Trophoblast cell (in vitro differentiated cells and primary cell): ENCODE data around the gene WTIP.

ENCODE experiments used
- DNase-seq, 2 donors: peaks; one replicate each; pipeline ENCODE4 v3.0.0-alpha.2; 2016
- H2AFZ ChIP-seq: 2 replicates; pipeline ENCODE4 v1.6.1; 2013; ENCODE audit warnings: low read length, moderate library complexity, mild to moderate bottlenecking; ENCODE audit not compliant: insufficient read depth, poor library complexity
- H2AK5ac ChIP-seq: 2 replicates; pipeline ENCODE4 v1.6.1; 2013; ENCODE audit warnings: mild to moderate bottlenecking, low read length
- H2BK120ac ChIP-seq: 2 replicates; pipeline ENCODE4 v1.6.1; 2013; ENCODE audit warnings: low read length, mild to moderate bottlenecking, moderate library complexity; ENCODE audit not compliant: insufficient read depth, poor library complexity
- H2BK12ac ChIP-seq: 2 replicates; pipeline ENCODE4 v1.6.1; 2013; ENCODE audit warnings: mild to moderate bottlenecking, low read length, moderate library complexity
- H2BK5ac ChIP-seq: 2 replicates; pipeline ENCODE4 v1.6.1; 2013; ENCODE audit warnings: low read length, low read depth, moderate library complexity, mild to moderate bottlenecking; ENCODE audit not compliant: poor library complexity
- H3K14ac ChIP-seq: 2 replicates; pipeline ENCODE4 v1.6.1; 2013; ENCODE audit warnings: mild to moderate bottlenecking, low read length
- H3K18ac ChIP-seq: 2 replicates; pipeline ENCODE4 v1.6.1; 2013; ENCODE audit warnings: mild to moderate bottlenecking, low read length
- H3K23ac ChIP-seq: 2 replicates; pipeline ENCODE4 v1.6.1; 2013; ENCODE audit warnings: low read length
- H3K27ac ChIP-seq: 2 replicates; pipeline ENCODE4 v1.5.1; 2013; ENCODE audit warnings: low read depth, mild to moderate bottlenecking, inconsistent platforms, low read length, moderate library complexity
- H3K27me3 ChIP-seq: 2 replicates; pipeline ENCODE4 v1.6.1; 2013; ENCODE audit warnings: inconsistent platforms, mild to moderate bottlenecking, low read length, moderate library complexity; ENCODE audit not compliant: insufficient read depth
- H3K36me3 ChIP-seq, 2 experiments: 1 replicate in 1 of 2; 2 replicates in 1 of 2; pipeline ENCODE4 v1.6.1; 2013; ENCODE audit warnings: low read length in 2 of 2, mild to moderate bottlenecking in 2 of 2, moderate library complexity in 1 of 2; ENCODE audit not compliant: insufficient read depth in 2 of 2, control insufficient read depth in 1 of 2
- H3K4ac ChIP-seq: 2 replicates; pipeline ENCODE4 v1.6.1; 2013; ENCODE audit warnings: low read depth, mild to moderate bottlenecking, low read length, moderate library complexity
- H3K4me1 ChIP-seq, 2 experiments: 1 replicate in 1 of 2; 2 replicates in 1 of 2; pipeline ENCODE4 v1.6.1; 2013; ENCODE audit warnings: low read length in 2 of 2, mild to moderate bottlenecking in 2 of 2, moderate library complexity in 1 of 2; ENCODE audit not compliant: insufficient read depth in 2 of 2, control insufficient read depth in 1 of 2
- H3K4me2 ChIP-seq: 2 replicates; pipeline ENCODE4 v1.6.1; 2013; ENCODE audit warnings: inconsistent platforms, mild to moderate bottlenecking, low read length, moderate library complexity
- H3K4me3 ChIP-seq: 2 replicates; pipeline ENCODE4 v1.5.1; 2013; ENCODE audit warnings: mild to moderate bottlenecking, low read depth, low read length, inconsistent platforms
- H3K79me1 ChIP-seq: one replicate; pipeline ENCODE4 v1.6.1; 2013; ENCODE audit warnings: low read length
- H3K79me2 ChIP-seq: 2 replicates; pipeline ENCODE4 v1.6.1; 2013; ENCODE audit warnings: low read length, mild to moderate bottlenecking; ENCODE audit not compliant: control insufficient read depth, insufficient read depth, poor library complexity
- H3K9ac ChIP-seq: 2 replicates; pipeline ENCODE4 v1.6.1; 2013; ENCODE audit warnings: mild to moderate bottlenecking, low read length
- H3K9me3 ChIP-seq: 2 replicates; pipeline ENCODE4 v1.6.1; 2013; ENCODE audit warnings: low read depth, mild to moderate bottlenecking, control low read depth, inconsistent platforms, low read length; ENCODE audit not compliant: insufficient read depth
- H4K12ac ChIP-seq: 2 replicates; pipeline ENCODE4 v1.6.1; 2013; ENCODE audit warnings: low read depth, mild to moderate bottlenecking, low read length, moderate library complexity
- H4K8ac ChIP-seq: 2 replicates; pipeline ENCODE4 v1.6.1; 2013; ENCODE audit warnings: low read depth, mild to moderate bottlenecking, low read length, moderate library complexity
- H4K91ac ChIP-seq: one replicate; pipeline ENCODE4 v1.6.1; 2013; ENCODE audit warnings: low read depth, mild to moderate bottlenecking, low read length, moderate library complexity
- WGBS: extraction: QIAGEN DNeasy Blood & Tissue Kit; methylation state at CpG from one replicate; pipeline ENCODE4 v1.1.7; 2013; ENCODE audit warnings: missing lambda C conversion rate; ENCODE audit not compliant: insufficient read length, insufficient coverage; ENCODE audit errors: extremely low coverage; 5-methylcytosine and 5-hydroxymethylcytosine counted together

Gene WTIP

GRCh38 chr19:34495416-34495815 is 13.9 kb downstream of the WTIP start:
- Histone ChIP-seq H3K79me2 (no peaks in the 10 kb centered on the region), H3K23ac (no peak overlapping the region), H3K9ac (no peak overlapping the region), H3K18ac (no peak overlapping the region), H3K4me2 (no peak overlapping the region), H4K12ac (no peak overlapping the region), H3K14ac (no peak overlapping the region), H3K4me3 (no peak overlapping the region), H3K9me3 (no peaks in the 10 kb centered on the region), H3K79me1 (no peaks in the 10 kb centered on the region), H3K36me3 (peaks cover 65 to 68% of the 10 kb centered on the region in 2 experiments), H3K4ac (no peak overlapping the region), H3K27me3 (no peaks in the 10 kb centered on the region), H2AK5ac (no peak overlapping the region), H2BK12ac (no peak overlapping the region), H3K27ac (no peak overlapping the region), H2BK5ac (no peak overlapping the region), H2AFZ (no peak overlapping the region), H2BK120ac (no peak overlapping the region), H4K8ac (no peak overlapping the region), H3K4me1 (no peaks in the 10 kb centered on the region), H4K91ac (no peak overlapping the region)
- no CpG with 5 or more reads among the region's 18 CpGs for WGBS
- no peak for DNase-seq

GRCh38 chr19:34497112-34497805 is 15.7 kb downstream of the WTIP start:
- DNase-seq, result no peak
- Histone ChIP-seq H4K12ac (no peak overlapping the region), H4K8ac (no peak overlapping the region), H3K9ac (no peak overlapping the region), H3K4me2 (no peak overlapping the region), H3K27ac (no peak overlapping the region), H3K23ac (no peak overlapping the region), H2BK5ac (no peak overlapping the region), H2BK12ac (no peak overlapping the region), H3K79me1 (no peaks in the 10 kb centered on the region), H3K14ac (no peak overlapping the region), H3K18ac (no peak overlapping the region), H3K4me1 (peaks cover 0 to 3% of the 10 kb centered on the region in 2 experiments), H3K36me3 (peaks cover 53 to 59% of the 10 kb centered on the region in 2 experiments), H3K79me2 (no peaks in the 10 kb centered on the region), H4K91ac (no peak overlapping the region), H2AK5ac (no peak overlapping the region), H3K4ac (no peak overlapping the region), H3K9me3 (no peaks in the 10 kb centered on the region), H2BK120ac (no peak overlapping the region), H2AFZ (no peak overlapping the region), H3K27me3 (no peaks in the 10 kb centered on the region), H3K4me3 (no peak overlapping the region)
- no CpG with 5 or more reads among the region's 15 CpGs for WGBS

- Histone ChIP-seq H2AFZ (no peak overlapping the region), H3K14ac (no peak overlapping the region), H3K36me3 (peaks cover 46 to 48% of the 10 kb centered on the region in 2 experiments), H3K79me2 (no peaks in the 10 kb centered on the region), H2BK120ac (no peak overlapping the region), H3K79me1 (no peaks in the 10 kb centered on the region), H3K4me2 (no peak overlapping the region), H4K91ac (no peak overlapping the region), H2AK5ac (no peak overlapping the region), H2BK12ac (no peak overlapping the region), H2BK5ac (no peak overlapping the region), H3K9ac (no peak overlapping the region), H3K9me3 (no peaks in the 10 kb centered on the region), H3K4ac (no peak overlapping the region), H3K4me3 (no peak overlapping the region), H4K12ac (no peak overlapping the region), H3K27ac (no peak overlapping the region), H4K8ac (no peak overlapping the region), H3K27me3 (no peaks in the 10 kb centered on the region), H3K23ac (no peak overlapping the region), H3K18ac (no peak overlapping the region), H3K4me1 (peaks cover 0 to 3% of the 10 kb centered on the region in 2 experiments)
- DNase-seq, result no peak
- WGBS, result no CpG with 5 or more reads among the region's 13 CpGs
Observed at GRCh38 chr19:34499155-34499834, 17.7 kb downstream of the WTIP start.

- H2AK5ac ChIP-seq, result no peak overlapping the region
Observed at GRCh38 chr19:34500656-34501120, 19.1 kb downstream of the WTIP start.

More at GRCh38 chr19:34500656-34501120, 19.1 kb downstream of the WTIP start:
- Histone ChIP-seq H2BK5ac (no peak overlapping the region), H3K4ac (no peak overlapping the region), H4K91ac (no peak overlapping the region), H3K27me3 (no peaks in the 10 kb centered on the region), H4K12ac (no peak overlapping the region), H3K27ac (no peak overlapping the region), H3K23ac (no peak overlapping the region), H4K8ac (no peak overlapping the region), H3K79me1 (no peaks in the 10 kb centered on the region), H2BK120ac (no peak overlapping the region), H3K18ac (no peak overlapping the region), H3K79me2 (no peaks in the 10 kb centered on the region), H3K4me2 (no peak overlapping the region), H3K4me1 (peaks cover 0 to 3% of the 10 kb centered on the region in 2 experiments), H3K9ac (no peak overlapping the region), H3K36me3 (peaks cover 34 to 36% of the 10 kb centered on the region in 2 experiments), H3K4me3 (no peak overlapping the region), H2AFZ (no peak overlapping the region), H2BK12ac (no peak overlapping the region), H3K9me3 (no peaks in the 10 kb centered on the region), H3K14ac (no peak overlapping the region)
- DNase-seq, result no peak
- no CpG with 5 or more reads among the region's 25 CpGs for WGBS
